Measurements from ENCODE around the gene GDAP2.

Gene GDAP2

DNA sequence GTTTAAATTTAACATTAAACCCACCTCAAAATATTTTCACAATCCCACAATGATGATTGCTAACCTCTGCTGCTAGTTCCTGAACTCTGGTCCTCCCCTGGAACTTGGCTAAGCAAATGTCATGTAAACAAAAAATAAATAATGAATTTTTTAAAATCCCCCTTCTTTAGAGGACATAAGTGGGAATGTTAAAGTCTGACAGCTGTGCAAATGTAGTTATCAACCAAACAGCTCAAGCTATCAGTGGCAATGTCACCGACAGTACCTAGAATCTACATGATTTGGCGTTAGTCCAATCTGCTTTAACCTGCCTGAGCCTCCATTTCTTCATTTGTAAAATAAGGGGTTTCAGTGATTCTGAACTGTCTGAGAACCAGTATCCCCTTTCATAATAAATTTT is 67.7 kb downstream of the GDAP2 start:
- Histone ChIP-seq H3K9me3 (ENCODE audit: low read length) (no peaks in the 10 kb centered on the region), H3K79me2 (ENCODE audit: insufficient read depth, low read length) (no peaks in the 10 kb centered on the region), H3K36me3 (ENCODE audit: insufficient read depth, low read length) (peaks cover 10% of the 10 kb centered on the region), H3K27ac (ENCODE audit: low read depth, low read length, poor library complexity, severe bottlenecking) (no peak overlapping the region), H3K9ac (ENCODE audit: low read length) (no peak overlapping the region), H3K27me3 (ENCODE audit: insufficient read depth, low read length) (no peaks in the 10 kb centered on the region), H2AFZ (ENCODE audit: low read length) (no peak overlapping the region), H3K4me3 (ENCODE audit: low read depth, low read length, poor library complexity, severe bottlenecking) (no peak overlapping the region), H3F3A (ENCODE audit: insufficient read depth, low read length) (no peaks in the 10 kb centered on the region), H3K4me1 (ENCODE audit: insufficient read depth, low read length, severe bottlenecking) (no peaks in the 10 kb centered on the region), H4K20me1 (ENCODE audit: insufficient read depth, low read length) (no peaks in the 10 kb centered on the region), H3K9me2 (ENCODE audit: low read depth, low read length) (no peaks in the 10 kb centered on the region), H3K4me2 (ENCODE audit: low read length) (no peak overlapping the region)
- TF ChIP-seq CTCF (IDR thresholded peaks at IDR 0.05; ENCODE audit: low read length): no peak
- TF ChIP-seq EZH2 (IDR thresholded peaks at IDR 0.05; ENCODE audit: borderline replicate concordance, low read length): no peak

DNA sequence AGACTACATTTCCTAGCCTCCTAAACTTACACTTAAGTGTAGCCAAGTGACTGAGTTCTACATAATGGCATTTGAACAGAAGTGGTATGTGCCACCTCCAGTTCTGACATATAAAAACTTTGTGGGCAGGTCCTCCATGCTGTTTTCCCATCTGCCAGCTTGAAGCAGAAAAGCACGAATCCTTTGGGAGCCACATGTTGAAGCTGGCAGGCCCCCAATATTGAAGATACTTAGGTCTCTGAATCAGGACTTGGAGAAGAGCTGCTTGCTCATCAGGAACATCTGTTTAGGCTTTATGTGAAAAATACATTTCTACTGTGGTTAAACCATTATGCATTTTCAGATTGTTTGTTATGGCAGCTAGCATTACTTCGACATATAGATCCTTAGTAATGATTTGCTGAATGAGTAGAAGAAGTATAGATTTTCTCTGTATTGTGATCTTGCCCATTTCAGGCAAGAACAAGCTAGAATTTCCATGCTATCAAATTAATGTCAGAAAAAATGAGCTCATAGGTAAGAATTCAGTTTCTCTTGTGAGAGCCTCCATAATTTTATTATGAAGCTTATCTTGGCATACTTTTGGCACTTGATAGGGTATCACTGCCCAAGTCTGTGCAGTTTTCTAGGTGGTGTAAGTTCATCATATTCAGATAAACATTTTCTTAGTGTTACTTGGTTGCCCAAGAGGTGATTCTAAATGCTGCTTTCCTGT is 68.4 kb downstream of the GDAP2 start:
- Histone ChIP-seq H3K27ac (ENCODE audit: low read depth, low read length, poor library complexity, severe bottlenecking) (no peak overlapping the region), H3K9ac (ENCODE audit: low read length) (no peak overlapping the region)

GRCh38 chr1:117859901-117860300 is 69.5 kb downstream of the GDAP2 start:
- no peak overlapping the region for H3K4me2 ChIP-seq (ENCODE audit: low read length)
- H3K4me3 ChIP-seq (ENCODE audit: low read depth, low read length, poor library complexity, severe bottlenecking): no peak overlapping the region

More for the DNA sequence above, 68.4 kb downstream of the GDAP2 start:
- H3K9me2 ChIP-seq (ENCODE audit: low read depth, low read length): no peaks in the 10 kb centered on the region
- no peak overlapping the region for H3K4me2 ChIP-seq (ENCODE audit: low read length)
- no peaks in the 10 kb centered on the region for H3K4me1 ChIP-seq (ENCODE audit: insufficient read depth, low read length, severe bottlenecking)
- H3K9me3 ChIP-seq (ENCODE audit: low read length): no peaks in the 10 kb centered on the region
- H2AFZ ChIP-seq (ENCODE audit: low read length): no peak overlapping the region
- no peaks in the 10 kb centered on the region for H3K79me2 ChIP-seq (ENCODE audit: insufficient read depth, low read length)
- no peaks in the 10 kb centered on the region for H3K27me3 ChIP-seq (ENCODE audit: insufficient read depth, low read length)
- no peak overlapping the region for H3K4me3 ChIP-seq (ENCODE audit: low read depth, low read length, poor library complexity, severe bottlenecking)
- H4K20me1 ChIP-seq (ENCODE audit: insufficient read depth, low read length): no peaks in the 10 kb centered on the region
- peaks cover 6% of the 10 kb centered on the region for H3K36me3 ChIP-seq (ENCODE audit: insufficient read depth, low read length)
- no peak for TF ChIP-seq CTCF (IDR thresholded peaks at IDR 0.05; ENCODE audit: low read length)
- no peak for TF ChIP-seq EZH2 (IDR thresholded peaks at IDR 0.05; ENCODE audit: borderline replicate concordance, low read length)
- H3F3A ChIP-seq (ENCODE audit: insufficient read depth, low read length): no peaks in the 10 kb centered on the region

More at GRCh38 chr1:117859901-117860300, 69.5 kb downstream of the GDAP2 start:
- Histone ChIP-seq H3K9me3 (ENCODE audit: low read length) (no peaks in the 10 kb centered on the region), H2AFZ (ENCODE audit: low read length) (no peak overlapping the region), H3K27me3 (ENCODE audit: insufficient read depth, low read length) (no peaks in the 10 kb centered on the region), H3K36me3 (ENCODE audit: insufficient read depth, low read length) (no peaks in the 10 kb centered on the region), H3K27ac (ENCODE audit: low read depth, low read length, poor library complexity, severe bottlenecking) (no peak overlapping the region), H3F3A (ENCODE audit: insufficient read depth, low read length) (no peaks in the 10 kb centered on the region), H3K9me2 (ENCODE audit: low read depth, low read length) (no peaks in the 10 kb centered on the region), H3K4me1 (ENCODE audit: insufficient read depth, low read length, severe bottlenecking) (no peaks in the 10 kb centered on the region), H3K9ac (ENCODE audit: low read length) (no peak overlapping the region), H3K79me2 (ENCODE audit: insufficient read depth, low read length) (no peaks in the 10 kb centered on the region), H4K20me1 (ENCODE audit: insufficient read depth, low read length) (no peaks in the 10 kb centered on the region)
- TF ChIP-seq EZH2 (IDR thresholded peaks at IDR 0.05; ENCODE audit: borderline replicate concordance, low read length) (no peak), CTCF (IDR thresholded peaks at IDR 0.05; ENCODE audit: low read length) (no peak)
